ENCODE measurements around the gene DCAF12. TPM values are rescaled to one million over a fixed set of nuclear protein-coding genes. Genes with fewer than 3 reads are reported as not detected.

Gene DCAF12
- total RNA-seq, 1 donor from 2014 or later = 38.5 TPM

DNA sequence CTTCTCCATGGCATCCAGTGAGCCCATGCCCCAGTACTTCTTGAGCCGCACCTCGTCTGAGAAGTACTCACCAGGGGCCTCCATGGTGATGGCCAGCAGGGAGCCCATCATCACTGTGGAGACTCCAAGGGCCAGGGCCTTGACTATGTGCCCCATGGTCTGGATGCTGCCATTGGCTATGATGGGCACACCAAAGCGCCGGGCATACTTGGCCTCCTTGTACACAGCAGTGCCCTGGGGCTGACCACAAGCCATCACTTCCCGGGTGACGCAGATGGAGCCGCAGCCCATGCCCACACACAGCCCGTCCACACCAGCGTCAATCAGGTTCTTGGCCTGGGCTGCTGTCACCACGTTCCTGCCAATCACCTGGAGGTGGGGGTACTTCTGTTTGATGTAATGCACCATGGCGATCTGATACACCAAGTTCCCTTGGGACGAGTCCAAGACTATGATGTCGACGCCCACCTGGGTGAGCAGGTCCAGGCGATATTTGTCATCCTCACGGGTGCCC is 7.0 kb upstream of the DCAF12 start:
- ATAC-seq (no peak), DNase-seq (no peak)
- Histone ChIP-seq H3K27me3 (ENCODE audit: low read depth) (no peaks in the 10 kb centered on the region), H3K36me3 (no peaks in the 10 kb centered on the region), H3K4me1 (no peaks in the 10 kb centered on the region), H3K27ac (no peak overlapping the region), H3K9me3 (no peaks in the 10 kb centered on the region), H3K4me3 (no peak overlapping the region)
- TF ChIP-seq, protein P1, sequence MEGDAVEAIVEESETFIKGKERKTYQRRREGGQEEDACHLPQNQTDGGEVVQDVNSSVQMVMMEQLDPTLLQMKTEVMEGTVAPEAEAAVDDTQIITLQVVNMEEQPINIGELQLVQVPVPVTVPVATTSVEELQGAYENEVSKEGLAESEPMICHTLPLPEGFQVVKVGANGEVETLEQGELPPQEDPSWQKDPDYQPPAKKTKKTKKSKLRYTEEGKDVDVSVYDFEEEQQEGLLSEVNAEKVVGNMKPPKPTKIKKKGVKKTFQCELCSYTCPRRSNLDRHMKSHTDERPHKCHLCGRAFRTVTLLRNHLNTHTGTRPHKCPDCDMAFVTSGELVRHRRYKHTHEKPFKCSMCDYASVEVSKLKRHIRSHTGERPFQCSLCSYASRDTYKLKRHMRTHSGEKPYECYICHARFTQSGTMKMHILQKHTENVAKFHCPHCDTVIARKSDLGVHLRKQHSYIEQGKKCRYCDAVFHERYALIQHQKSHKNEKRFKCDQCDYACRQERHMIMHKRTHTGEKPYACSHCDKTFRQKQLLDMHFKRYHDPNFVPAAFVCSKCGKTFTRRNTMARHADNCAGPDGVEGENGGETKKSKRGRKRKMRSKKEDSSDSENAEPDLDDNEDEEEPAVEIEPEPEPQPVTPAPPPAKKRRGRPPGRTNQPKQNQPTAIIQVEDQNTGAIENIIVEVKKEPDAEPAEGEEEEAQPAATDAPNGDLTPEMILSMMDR (IDR thresholded peaks at IDR 0.05) = no peak
- intact Hi-C loops (cut with DNase I) = no loop called here

DNA sequence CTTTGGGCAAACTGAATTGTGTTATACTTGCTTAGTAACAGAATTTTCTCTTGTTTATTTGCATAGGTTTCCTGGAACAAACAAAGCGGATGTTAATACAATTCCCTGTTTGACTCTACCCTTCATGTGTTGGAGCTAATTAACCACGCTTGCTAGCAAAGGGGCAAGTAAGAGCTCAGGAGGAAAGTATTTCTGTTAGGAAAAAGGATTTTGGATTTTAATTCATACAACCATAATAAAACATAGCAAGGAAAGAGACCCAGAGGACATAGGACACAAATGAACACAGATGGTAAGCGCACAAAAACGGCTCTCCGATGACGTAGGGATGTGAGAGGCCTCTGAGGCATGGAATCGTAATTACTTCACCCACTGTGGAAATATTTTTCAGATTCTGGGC is 5.1 kb upstream of the DCAF12 start:
- H3K36me3 ChIP-seq = no peaks in the 10 kb centered on the region
- TF ChIP-seq, protein P1 (IDR thresholded peaks at IDR 0.05) = no peak
- no peak overlapping the region for H3K4me3 ChIP-seq
- peaks cover 8% of the 10 kb centered on the region for H3K4me1 ChIP-seq
- intact Hi-C loops (cut with DNase I) = no loop called here
- ATAC-seq = no peak
- H3K27ac ChIP-seq = no peak overlapping the region
- H3K9me3 ChIP-seq = no peaks in the 10 kb centered on the region
- DNase-seq = no peak
- H3K27me3 ChIP-seq (ENCODE audit: low read depth) = no peaks in the 10 kb centered on the region

DNA sequence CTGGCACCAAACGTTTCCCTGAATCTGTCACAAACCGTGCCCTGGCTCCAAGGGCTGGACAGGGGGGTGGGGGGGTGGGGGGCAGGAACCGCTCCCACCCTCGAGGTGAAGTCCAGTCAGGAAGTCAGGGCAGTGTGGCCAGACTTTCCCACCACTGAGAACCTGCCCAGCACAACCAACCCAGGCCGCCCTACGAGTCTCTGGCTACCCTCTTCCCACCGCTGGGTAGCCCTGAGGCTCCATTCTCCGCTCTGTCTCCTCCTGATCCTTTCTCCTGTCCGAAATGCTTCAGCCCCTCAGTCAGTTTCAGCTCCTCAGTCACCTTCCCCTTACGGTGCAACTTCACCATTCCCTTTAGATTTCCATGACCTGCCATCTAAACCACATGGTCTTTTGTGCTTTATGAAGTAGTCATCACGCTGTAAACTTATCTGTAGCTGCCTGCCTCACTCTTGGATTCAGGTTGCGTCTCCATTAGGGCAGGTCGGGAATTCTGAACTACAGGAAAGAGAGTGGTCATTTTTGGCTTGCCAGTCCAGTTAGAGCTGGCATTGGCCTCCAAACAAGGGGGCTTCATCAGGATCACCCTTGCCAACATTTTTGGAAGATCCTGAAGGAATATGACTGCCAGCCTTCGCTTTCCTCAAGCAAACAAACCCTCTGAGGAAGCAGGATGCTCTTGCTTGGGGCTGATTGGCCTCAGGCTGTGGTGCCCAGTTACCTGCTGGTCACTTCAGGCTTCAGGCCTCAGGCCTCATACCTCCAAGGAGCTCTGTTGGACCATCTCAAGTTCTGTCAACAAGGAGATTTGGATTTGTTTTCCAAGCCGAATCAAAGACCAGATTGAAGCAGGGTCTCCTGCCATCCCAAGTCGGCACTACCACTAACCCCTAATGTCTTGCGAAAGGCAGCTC is 794 bp upstream of the DCAF12 start:
- Histone ChIP-seq H3K9me3 (no peaks in the 10 kb centered on the region), H3K4me1 (peaks cover 42% of the 10 kb centered on the region), H3K36me3 (peaks cover 13% of the 10 kb centered on the region), H3K27me3 (ENCODE audit: low read depth) (no peaks in the 10 kb centered on the region), H3K27ac (peak overlapping the region; percentile 93), H3K4me3 (peak overlapping the region; percentile 98)
- intact Hi-C loops (cut with DNase I) = no loop called here
- DNase-seq (no peak), ATAC-seq (no peak)
- TF ChIP-seq, protein P1 (IDR thresholded peaks at IDR 0.05) = no peak

DNA sequence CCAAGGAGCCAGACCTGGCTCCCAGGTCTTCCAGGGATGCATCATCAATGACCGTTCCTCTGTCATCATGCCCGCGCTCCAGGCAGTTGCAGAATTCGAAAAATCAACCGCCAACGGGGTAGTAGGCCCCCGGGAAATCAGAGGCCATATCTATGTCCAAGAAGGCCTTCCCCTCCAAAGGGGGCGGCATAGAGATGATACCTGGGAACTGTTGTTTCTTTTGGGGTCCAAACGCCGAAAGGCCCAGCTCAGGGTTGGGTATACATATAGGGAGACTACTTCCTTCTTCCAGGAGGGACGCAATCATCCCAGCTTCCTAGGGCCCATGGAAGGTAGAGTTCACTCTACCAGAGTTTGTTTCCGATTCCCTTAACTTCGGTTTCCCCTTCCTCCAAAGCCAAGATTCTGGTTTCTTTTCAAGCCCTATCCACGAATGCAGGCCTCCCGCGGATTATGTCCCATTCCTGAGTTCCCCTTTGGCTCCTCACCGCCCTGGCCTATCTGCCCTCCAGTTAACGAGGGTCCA is 754 bp downstream of the DCAF12 start:
- intact Hi-C loops (cut with DNase I) = no loop called here
- DNase-seq (no peak), ATAC-seq (peak; percentile 1 to 23)
- Histone ChIP-seq H3K27ac (peak overlapping the region; percentile 93), H3K4me3 (peak overlapping the region; percentile 98), H3K4me1 (peaks cover 54% of the 10 kb centered on the region), H3K9me3 (no peaks in the 10 kb centered on the region), H3K27me3 (ENCODE audit: low read depth) (no peaks in the 10 kb centered on the region), H3K36me3 (peaks cover 27% of the 10 kb centered on the region)
- TF ChIP-seq, protein P1 (IDR thresholded peaks at IDR 0.05) = no peak

DNA sequence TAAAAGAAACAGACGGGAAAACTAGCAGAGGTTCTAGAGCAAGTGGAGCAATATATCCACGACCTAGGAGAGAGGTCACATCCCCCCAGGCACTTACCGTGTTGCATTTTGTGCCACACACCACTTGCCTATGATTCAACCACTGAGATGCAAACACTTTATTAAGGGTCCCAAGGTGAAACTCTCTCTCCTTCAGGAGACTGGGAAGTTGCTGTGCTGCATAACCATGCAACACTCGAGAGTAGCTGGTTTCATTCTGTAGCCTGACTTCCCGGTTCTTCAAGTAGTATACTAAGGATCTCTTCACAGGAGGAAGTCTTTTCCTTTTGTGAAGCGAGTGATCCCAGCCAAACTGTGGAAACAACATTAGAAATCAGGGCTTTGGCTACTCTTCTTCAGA is 1.6 kb downstream of the DCAF12 start:
- Histone ChIP-seq H3K27me3 (ENCODE audit: low read depth) (no peaks in the 10 kb centered on the region), H3K27ac (peak overlapping the region; percentile 93), H3K4me1 (peaks cover 54% of the 10 kb centered on the region), H3K36me3 (peaks cover 29% of the 10 kb centered on the region), H3K9me3 (no peaks in the 10 kb centered on the region), H3K4me3 (peak overlapping the region; percentile 98)
- DNase-seq = no peak
- TF ChIP-seq, protein P1 (IDR thresholded peaks at IDR 0.05) = no peak
- peak; percentile 63 to 65 for ATAC-seq
- intact Hi-C loops (cut with DNase I) = no loop called here

Measured in lower lobe of right lung (tissue), 2 donors.